Effector memory CD4-positive, alpha-beta T cell (primary cell): Measurements from ENCODE around the gene DEPDC5.

Source experiments
- DNase-seq, 3 donors: peaks; one replicate each; pipeline ENCODE4 v3.0.0-alpha.2; 2020
- H3K27ac ChIP-seq: 2 replicates; pipeline ENCODE4 v1.7.0; 2013; ENCODE audit warnings: mild to moderate bottlenecking, low read length, moderate library complexity; ENCODE audit not compliant: insufficient read depth, poor library complexity, severe bottlenecking
- H3K27me3 ChIP-seq: replicated peaks from 2 replicates; pipeline ENCODE4 v1.7.0; 2013; ENCODE audit warnings: mild to moderate bottlenecking, low read length; ENCODE audit not compliant: insufficient read depth, control insufficient read depth, poor library complexity, severe bottlenecking
- H3K36me3 ChIP-seq: 2 replicates; pipeline ENCODE4 v1.7.0; 2013; ENCODE audit warnings: mild to moderate bottlenecking, low read length, moderate library complexity; ENCODE audit not compliant: control insufficient read depth, insufficient read depth
- H3K4me1 ChIP-seq: 2 replicates; pipeline ENCODE4 v1.7.0; 2013; ENCODE audit warnings: low read length, mild to moderate bottlenecking; ENCODE audit not compliant: control insufficient read depth, insufficient read depth, poor library complexity, severe bottlenecking
- H3K4me3 ChIP-seq: 2 replicates; pipeline ENCODE4 v1.7.0; 2013; ENCODE audit warnings: low read length, low read depth, mild to moderate bottlenecking; ENCODE audit not compliant: insufficient read depth, poor library complexity, severe bottlenecking
- H3K9me3 ChIP-seq: 2 replicates; pipeline ENCODE4 v1.7.0; 2013; ENCODE audit warnings: mild to moderate bottlenecking, low read length, moderate library complexity; ENCODE audit not compliant: control insufficient read depth

DEPDC5 gene

DNA sequence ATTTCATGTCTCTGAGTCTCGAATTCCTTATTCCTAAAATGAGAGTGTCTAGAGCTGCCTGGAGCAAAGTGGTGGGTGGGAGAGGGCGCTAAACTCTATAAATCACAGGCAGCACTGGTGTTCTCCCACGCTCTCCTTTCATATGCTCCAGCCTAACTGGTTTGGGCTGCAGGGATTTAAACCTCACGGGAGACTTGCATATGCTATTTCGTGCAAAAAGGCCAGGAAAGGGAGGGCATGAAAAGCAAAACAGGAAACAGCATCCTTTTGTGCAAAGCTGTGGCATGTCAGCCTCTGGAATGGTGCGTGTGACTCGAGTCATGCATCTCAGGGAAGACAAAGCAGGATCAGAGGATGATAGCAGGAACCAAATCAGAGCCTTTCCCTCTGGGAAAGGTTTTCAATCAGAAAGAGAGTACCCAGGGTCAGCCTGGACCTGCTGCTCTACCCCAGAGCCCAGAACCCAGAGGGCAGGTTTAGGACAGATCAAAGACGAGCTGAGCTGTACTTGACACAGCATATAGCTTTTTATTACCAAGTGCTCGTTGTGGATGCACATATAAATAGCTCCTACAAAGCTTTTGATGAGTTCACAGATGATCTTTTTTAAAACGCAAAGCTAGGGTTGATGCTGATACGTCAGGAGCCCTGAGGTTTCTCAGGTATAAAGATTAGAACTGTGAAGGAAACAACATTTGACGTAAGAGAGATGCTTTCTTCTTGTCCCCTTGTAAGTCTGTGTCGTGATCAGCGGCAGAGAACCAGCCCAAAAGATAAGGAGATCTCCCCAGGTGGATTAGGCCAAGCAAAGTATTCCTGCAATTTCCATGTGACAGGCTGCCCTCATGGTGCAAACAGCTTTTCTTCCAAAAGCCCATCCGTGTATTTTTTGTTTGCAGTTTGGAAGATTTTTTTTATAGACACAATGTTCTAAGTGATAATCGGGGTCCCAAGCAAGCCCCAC, 144.3 kb downstream of the DEPDC5 start:
- Histone ChIP-seq H3K4me3 (no peak overlapping the region), H3K27ac (no peak overlapping the region), H3K9me3 (no peaks in the 10 kb centered on the region), H3K27me3 (no peaks in the 10 kb centered on the region), H3K4me1 (no peaks in the 10 kb centered on the region), H3K36me3 (peaks cover 23% of the 10 kb centered on the region)
- no peak for DNase-seq

DNA sequence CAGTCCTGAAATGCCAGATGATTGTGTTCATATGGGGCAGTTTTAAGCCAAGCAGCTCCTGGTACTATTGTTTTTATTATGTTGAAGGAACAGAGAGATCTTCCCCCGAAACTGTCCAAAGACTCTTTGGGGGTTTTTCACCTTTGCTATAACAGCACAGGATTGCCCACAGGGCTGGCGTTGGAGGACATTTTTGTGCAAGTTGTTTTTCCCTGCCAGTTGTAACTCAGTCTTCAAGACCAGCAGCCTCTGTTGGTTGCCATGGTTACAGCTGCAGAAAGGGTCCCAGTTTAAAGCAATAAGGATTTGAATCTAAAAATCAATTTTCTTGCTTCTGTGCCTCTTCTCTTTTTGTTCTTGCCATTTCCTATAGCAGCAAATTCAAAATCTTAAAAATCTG, 145.1 kb downstream of the DEPDC5 start:
- Histone ChIP-seq H3K27me3 (no peaks in the 10 kb centered on the region), H3K9me3 (no peaks in the 10 kb centered on the region), H3K27ac (no peak overlapping the region), H3K4me3 (no peak overlapping the region), H3K4me1 (no peaks in the 10 kb centered on the region), H3K36me3 (peaks cover 19% of the 10 kb centered on the region)
- no peak for DNase-seq

DNA sequence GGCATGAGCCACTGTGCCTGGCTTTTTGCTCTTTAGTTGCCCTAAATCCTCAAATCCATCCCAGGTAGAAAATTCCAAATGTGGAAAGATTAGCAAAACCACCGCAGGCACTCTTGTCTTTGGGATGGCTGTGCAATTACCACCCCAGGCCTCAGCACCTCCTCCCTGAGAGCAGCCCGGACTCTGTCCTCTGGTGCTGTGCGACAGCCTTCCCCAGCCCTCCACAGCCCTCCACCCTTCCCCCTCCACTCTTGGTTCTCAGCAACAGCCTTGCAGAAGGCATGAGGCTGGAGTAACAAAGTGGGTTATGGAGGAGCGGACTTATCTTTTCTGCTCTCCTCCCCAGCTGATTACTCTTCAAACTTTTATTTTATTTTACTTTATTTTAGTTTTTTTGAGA, 145.8 kb downstream of the DEPDC5 start:
- no peak for DNase-seq
- peaks cover 19% of the 10 kb centered on the region for H3K36me3 ChIP-seq
- H3K9me3 ChIP-seq, result no peaks in the 10 kb centered on the region
- H3K4me1 ChIP-seq, result no peaks in the 10 kb centered on the region
- no peak overlapping the region for H3K27ac ChIP-seq
- H3K27me3 ChIP-seq, result no peaks in the 10 kb centered on the region
- H3K4me3 ChIP-seq, result no peak overlapping the region

DNA sequence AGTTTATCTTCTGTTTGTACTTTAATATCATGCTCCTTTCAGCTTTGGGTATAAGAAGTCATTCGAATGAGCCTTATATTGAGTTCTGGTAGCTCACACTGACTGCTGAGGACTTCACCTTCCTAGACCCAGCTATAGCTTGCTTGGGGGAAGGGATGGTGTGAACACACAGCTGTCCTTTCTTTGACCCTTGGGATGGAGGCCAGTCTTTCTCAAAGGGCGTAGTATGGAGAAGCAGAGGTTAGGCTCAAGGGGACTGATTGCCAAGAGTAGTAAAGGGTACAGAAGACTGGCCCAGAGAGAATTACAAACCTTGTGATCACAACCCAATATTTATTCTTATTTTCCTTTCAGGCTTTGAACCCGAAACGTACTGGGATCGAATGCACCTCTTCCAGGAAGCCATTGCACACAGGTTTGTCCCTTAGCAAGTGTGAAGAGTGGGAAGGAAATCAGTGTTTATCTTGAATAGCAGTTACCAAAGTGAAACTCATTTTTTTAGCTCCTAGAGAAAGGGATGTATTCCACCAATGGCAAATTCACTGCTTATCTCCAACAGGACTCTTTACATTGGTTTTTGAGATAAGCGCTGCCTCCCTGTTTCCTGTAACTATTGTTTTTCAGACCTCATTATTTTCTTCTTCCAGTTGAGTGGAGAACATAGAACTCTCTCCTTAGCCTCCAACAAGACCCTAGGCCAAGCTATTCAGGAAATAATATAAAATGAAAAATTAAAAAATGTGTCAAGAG, 147.7 kb downstream of the DEPDC5 start:
- H3K36me3 ChIP-seq, result peaks cover 21% of the 10 kb centered on the region
- H3K9me3 ChIP-seq, result no peaks in the 10 kb centered on the region
- no peaks in the 10 kb centered on the region for H3K4me1 ChIP-seq
- no peak overlapping the region for H3K4me3 ChIP-seq
- H3K27me3 ChIP-seq, result no peaks in the 10 kb centered on the region
- no peak for DNase-seq
- no peak overlapping the region for H3K27ac ChIP-seq

DNA sequence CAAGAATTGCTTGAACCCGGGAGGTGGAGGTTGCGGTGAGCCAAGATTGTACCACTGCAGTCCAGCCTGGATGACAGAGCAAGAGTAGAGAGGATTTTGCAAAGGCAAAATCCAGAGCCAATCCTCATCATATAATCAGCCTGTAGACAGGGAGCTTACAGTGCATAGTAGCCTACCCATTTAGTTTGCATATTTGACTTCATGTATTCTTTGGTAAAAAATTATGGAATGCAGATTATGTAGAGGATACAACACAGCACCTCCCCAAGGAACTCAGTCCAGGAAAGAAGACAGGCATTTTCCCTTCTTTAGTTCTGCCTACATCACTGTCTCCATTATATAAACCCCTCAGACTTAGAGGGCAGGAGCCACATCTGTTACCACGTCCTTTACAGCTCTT, 150.8 kb downstream of the DEPDC5 start:
- H3K36me3 ChIP-seq, result peaks cover 12% of the 10 kb centered on the region
- H3K9me3 ChIP-seq, result no peaks in the 10 kb centered on the region

DNA sequence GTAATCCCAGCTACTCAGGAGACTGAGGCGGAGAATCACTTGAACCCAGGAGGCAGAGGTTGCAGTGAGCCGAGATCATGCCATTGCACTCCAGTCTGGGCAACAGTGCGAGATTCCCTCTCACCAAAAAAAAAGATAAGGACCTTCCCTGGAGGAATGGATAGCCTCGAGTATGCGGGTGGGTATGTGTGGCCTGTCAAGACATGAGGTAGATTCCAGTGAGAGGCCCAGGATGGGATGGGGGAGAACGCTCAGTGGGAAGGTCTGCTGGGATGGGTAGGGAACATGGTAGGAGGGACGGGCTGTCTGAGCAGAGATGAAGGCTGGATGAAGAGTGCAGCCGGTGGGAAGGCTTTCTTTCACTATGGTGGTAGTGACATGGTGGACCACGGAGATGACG, 151.5 kb downstream of the DEPDC5 start:
- Histone ChIP-seq H3K9me3 (no peaks in the 10 kb centered on the region), H3K36me3 (peaks cover 12% of the 10 kb centered on the region), H3K4me3 (no peak overlapping the region), H3K27me3 (no peaks in the 10 kb centered on the region), H3K27ac (no peak overlapping the region), H3K4me1 (no peaks in the 10 kb centered on the region)
- DNase-seq, result no peak

More for the DNA sequence above, 150.8 kb downstream of the DEPDC5 start:
- DNase-seq, result no peak
- no peak overlapping the region for H3K4me3 ChIP-seq
- no peaks in the 10 kb centered on the region for H3K27me3 ChIP-seq
- H3K4me1 ChIP-seq, result no peaks in the 10 kb centered on the region
- no peak overlapping the region for H3K27ac ChIP-seq

DNA sequence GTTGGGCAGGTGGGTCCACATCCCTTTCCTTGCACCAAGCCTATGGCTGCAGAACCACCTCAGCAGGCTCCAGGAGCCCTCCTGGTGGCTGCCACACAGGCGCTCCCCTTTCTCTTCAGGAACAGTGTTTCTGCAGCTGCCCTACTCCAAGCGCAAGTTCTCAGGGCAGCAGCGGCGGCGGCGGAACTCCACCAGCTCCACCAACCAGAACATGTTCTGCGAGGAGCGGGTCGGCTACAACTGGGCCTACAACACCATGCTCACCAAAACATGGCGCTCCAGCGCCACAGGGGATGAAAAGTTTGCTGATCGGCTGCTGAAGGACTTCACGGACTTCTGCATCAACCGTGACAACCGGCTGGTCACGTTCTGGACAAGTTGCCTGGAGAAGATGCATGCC, 152.3 kb downstream of the DEPDC5 start:
- Histone ChIP-seq H3K27me3 (no peaks in the 10 kb centered on the region), H3K9me3 (no peaks in the 10 kb centered on the region), H3K4me3 (no peak overlapping the region), H3K36me3 (peaks cover 12% of the 10 kb centered on the region), H3K27ac (no peak overlapping the region), H3K4me1 (no peaks in the 10 kb centered on the region)
- DNase-seq, result no peak

DNA sequence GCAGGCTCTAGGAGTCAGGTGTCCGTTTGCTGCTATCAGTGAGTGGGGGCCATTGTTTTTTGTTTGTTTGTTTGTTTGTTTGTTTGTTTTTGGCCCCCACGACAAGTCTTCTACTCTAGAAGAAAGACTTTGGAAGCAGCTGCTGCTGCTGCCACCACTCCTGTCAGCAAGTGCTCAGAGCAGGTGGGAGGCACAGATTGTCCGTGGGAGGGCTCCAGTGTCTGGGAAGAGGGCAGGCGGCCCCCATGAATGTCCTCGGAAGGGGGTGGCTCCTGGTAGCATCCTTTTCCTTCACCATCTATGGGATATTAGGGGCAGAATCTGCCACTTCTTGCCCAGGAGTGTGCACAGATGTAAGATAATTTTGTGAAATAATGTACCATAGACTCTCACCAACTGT, 152.8 kb downstream of the DEPDC5 start:
- Histone ChIP-seq H3K4me3 (no peak overlapping the region), H3K4me1 (no peaks in the 10 kb centered on the region), H3K27me3 (no peaks in the 10 kb centered on the region), H3K27ac (no peak overlapping the region), H3K9me3 (no peaks in the 10 kb centered on the region), H3K36me3 (peaks cover 12% of the 10 kb centered on the region)
- no peak for DNase-seq

DNA sequence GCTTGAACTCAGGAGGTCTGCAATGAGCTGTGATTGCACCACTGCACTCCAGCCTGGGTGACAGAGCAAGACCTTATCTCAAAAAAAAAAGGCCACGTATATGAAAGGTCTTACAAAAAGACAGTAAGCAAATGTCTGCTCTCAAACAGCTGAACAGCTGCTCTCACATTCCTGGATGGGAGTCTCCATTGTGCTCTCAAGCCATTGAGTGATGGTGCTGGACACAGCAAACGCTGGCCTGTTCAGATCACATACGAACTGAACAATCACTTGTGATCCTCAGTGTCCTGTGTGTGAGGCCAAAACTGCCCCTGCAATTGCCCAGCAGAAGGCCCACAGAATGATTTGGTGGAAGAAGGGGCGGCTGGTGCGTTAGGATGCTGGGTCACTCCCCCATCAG, 156.2 kb downstream of the DEPDC5 start:
- peaks cover 5% of the 10 kb centered on the region for H3K36me3 ChIP-seq
- no peaks in the 10 kb centered on the region for H3K27me3 ChIP-seq
- H3K27ac ChIP-seq, result no peak overlapping the region
- H3K9me3 ChIP-seq, result no peaks in the 10 kb centered on the region
- DNase-seq, result no peak
- no peak overlapping the region for H3K4me3 ChIP-seq
- no peaks in the 10 kb centered on the region for H3K4me1 ChIP-seq
